Measurements from ENCODE around the gene GMPR2. TPM values are rescaled to one million over a fixed set of nuclear protein-coding genes. Genes with fewer than 3 reads are reported as not detected.

GMPR2 gene
- total RNA-seq, 1 donor = 87.7 TPM

DNA sequence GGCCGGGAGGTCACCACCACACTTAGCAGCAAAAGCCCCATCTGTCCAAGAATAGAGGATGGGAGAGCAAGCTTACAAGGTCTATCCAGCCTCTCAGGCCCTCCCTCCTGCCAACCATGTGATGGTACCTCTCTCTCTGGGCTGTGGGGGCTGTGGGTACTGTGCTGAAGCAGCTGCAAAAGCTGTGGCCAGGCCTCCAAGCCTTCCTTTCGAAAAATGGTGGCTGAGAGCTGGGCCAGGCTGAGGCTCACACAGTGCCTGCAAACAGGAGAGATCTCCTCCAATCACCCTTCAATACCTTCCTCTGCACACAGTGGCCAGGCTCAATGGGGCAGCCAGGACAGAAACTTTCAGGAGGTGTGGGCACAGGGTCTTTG, 45.2 kb upstream of the GMPR2 start:
- no peak for DNase-seq (ENCODE audit: low read depth)
- TF ChIP-seq, protein P1, sequence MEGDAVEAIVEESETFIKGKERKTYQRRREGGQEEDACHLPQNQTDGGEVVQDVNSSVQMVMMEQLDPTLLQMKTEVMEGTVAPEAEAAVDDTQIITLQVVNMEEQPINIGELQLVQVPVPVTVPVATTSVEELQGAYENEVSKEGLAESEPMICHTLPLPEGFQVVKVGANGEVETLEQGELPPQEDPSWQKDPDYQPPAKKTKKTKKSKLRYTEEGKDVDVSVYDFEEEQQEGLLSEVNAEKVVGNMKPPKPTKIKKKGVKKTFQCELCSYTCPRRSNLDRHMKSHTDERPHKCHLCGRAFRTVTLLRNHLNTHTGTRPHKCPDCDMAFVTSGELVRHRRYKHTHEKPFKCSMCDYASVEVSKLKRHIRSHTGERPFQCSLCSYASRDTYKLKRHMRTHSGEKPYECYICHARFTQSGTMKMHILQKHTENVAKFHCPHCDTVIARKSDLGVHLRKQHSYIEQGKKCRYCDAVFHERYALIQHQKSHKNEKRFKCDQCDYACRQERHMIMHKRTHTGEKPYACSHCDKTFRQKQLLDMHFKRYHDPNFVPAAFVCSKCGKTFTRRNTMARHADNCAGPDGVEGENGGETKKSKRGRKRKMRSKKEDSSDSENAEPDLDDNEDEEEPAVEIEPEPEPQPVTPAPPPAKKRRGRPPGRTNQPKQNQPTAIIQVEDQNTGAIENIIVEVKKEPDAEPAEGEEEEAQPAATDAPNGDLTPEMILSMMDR (IDR thresholded peaks at IDR 0.05; ENCODE audit: insufficient read depth, low read depth, low read length) = no peak
- peak overlapping the region; percentile 76 for H3K4me3 ChIP-seq (ENCODE audit: low read depth, low read length)

DNA sequence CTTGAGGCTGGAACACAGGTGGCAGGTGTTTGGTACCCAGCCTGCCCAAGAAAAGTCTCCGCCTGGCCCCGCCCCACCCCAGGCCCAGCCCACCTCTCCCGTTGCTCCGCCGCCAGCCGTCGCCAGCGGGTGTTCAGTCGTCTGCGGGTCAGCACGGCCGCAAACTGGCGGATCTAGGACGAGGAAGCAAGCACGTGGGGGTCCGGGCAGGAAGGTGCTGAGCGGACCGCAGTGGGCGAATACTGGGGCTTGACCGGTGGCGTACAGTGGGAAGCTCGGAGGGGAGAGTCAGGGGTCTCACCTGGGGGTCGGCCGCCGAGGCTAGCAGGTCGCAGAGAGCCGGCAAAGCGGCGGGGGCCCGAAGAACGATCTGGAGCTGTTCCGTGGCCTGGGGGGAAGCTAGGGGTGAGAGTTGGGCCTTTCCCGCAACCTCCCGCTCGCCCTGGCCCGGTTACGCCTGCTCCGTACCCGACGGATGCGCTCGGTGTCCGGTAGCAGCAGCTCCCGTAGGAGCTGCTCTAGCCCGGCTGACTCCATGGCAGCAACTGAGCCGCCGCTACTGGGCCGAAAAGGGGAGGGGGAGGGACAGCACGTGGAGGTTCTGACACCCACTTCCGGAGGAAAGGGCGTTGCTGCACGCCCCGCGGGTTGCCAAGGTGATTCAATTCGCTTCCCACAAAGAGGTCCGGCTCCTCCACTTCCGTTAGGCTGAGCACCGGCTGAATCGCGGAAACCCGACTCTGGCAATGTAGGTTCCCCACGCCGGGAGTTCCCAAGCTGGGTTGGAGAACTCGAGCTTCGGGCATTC, 44.3 kb upstream of the GMPR2 start, which contains the start of gene IPO4:
Gene IPO4 (minus strand): TSS at position 566 of the 808 bp plus-strand sequence. CDS start 29 bp downstream, at position 537.
- TF ChIP-seq, protein P1 (IDR thresholded peaks at IDR 0.05; ENCODE audit: insufficient read depth, low read depth, low read length) = no peak
- DNase-seq (ENCODE audit: low read depth) = peak; percentile 99
- peak within 1 kb of the TSS; percentile 76 for H3K4me3 ChIP-seq (ENCODE audit: low read depth, low read length)

DNA sequence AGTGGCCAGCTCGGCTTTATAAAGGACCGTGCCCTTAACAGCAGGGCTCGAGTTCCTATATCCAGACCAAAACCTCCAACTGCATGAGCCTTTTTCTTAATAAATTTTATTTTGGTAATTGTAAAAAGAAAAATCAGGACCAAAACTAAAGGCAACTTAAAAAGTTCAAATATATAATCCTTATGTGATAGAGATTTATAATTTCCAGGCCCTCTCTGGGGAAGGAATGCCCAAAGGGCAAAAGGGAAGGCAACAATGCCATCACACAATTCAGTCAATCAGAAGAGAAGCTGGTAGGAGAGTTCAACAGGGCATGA, 43.7 kb upstream of the GMPR2 start:
- peak overlapping the region; percentile 76 for H3K4me3 ChIP-seq (ENCODE audit: low read depth, low read length)
- TF ChIP-seq, protein P1 (IDR thresholded peaks at IDR 0.05; ENCODE audit: insufficient read depth, low read depth, low read length) = no peak
- no peak for DNase-seq (ENCODE audit: low read depth)

DNA sequence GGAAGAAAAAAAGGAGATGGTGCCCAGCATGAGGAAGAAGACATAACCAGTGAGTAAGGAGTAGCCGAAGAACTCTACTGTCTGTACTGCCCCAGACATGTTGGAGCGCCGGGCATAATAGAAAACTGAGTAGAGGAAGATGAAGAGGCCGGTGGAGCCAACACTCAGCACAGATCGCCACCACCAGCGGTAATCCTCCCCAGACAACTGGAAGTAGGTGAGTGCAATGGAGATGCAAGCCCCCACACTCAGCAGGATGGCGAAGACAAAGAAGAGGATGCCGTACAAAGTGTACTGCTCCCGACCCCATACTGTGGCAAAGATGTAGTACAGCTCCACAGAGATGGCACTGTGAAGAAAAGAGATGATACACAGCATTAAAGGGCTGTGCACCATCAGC, 43.3 kb upstream of the GMPR2 start:
- DNase-seq (ENCODE audit: low read depth) = no peak

DNA sequence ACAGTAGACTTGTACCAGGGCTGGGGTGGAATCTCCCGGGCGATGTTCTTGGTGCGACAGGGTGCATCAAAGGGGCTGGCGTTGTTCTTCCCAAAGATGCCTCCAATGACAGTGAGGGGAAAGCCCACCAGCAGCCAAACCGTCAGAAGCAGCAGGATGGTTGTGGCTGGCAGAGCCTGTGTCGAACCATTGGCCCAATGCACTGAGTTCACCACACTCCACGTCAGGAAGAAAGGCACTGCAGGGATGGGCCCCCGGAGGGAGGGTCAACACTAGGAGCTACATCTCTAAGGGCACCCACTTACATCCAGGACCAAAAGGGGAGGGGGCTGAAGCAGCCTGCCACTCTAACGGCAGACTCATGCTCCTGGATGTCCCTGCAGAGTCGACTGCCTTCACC, 42.3 kb upstream of the GMPR2 start:
- no peak for DNase-seq (ENCODE audit: low read depth)
- H3K4me3 ChIP-seq (ENCODE audit: low read depth, low read length) = no peak overlapping the region

More for the DNA sequence above, 43.3 kb upstream of the GMPR2 start:
- no peak overlapping the region for H3K4me3 ChIP-seq (ENCODE audit: low read depth, low read length)
- TF ChIP-seq, protein P1 (IDR thresholded peaks at IDR 0.05; ENCODE audit: insufficient read depth, low read depth, low read length) = no peak

DNA sequence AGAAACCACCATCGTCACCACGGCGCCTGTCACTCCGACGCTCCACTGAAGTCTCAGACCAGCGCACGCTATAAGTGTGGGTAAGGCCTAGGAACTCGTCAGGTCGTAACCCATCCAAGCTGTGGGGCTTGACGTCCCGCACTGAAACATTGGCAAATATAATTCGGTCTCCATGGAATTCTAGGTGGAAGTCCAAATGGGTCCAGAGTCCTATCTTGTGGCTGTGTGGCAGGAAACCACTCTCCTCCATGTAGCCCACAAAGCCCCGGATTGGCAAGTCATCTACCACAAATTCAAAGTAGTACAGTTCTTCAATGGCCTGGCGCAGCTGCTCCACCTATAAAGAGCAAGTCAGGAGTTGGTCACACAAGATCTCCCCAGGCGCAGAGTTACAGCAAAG, 39.8 kb upstream of the GMPR2 start:
- DNase-seq (ENCODE audit: low read depth) = no peak
- TF ChIP-seq, protein P1 (IDR thresholded peaks at IDR 0.05; ENCODE audit: insufficient read depth, low read depth, low read length) = no peak
- H3K4me3 ChIP-seq (ENCODE audit: low read depth, low read length) = no peak overlapping the region

More for the DNA sequence above, 42.3 kb upstream of the GMPR2 start:
- TF ChIP-seq, protein P1 (IDR thresholded peaks at IDR 0.05; ENCODE audit: insufficient read depth, low read depth, low read length) = no peak

Measured in fibroblast of villous mesenchyme (primary cell).